Activated B cell treated with CpG ODN at 0.5 μM for 24 hours (primary cell): Measurements from ENCODE around the gene HMGB4. TPM values are rescaled to one million over a fixed set of nuclear protein-coding genes. Genes with fewer than 3 reads are reported as not detected.

ENCODE experiments used
- ATAC-seq: fragments of 200-7000 bp; cut with Tn5 transposase; one replicate; pipeline ENCODE4 v1.10.0; 2021; ENCODE audit warnings: low read depth, mild to moderate bottlenecking, moderate library complexity
- CTCF ChIA-PET: fragments of 350-600 bp; sonication (Branson Sonifier 250); formaldehyde crosslinking; loops from one replicate; lab custom pipeline; 2021; ENCODE audit warnings: antibody characterized with exemption; lab: Charles Lee
- POLR2A ChIA-PET: fragments of 350-600 bp; sonication (Branson Sonifier 250); formaldehyde crosslinking; loops from one replicate; lab custom pipeline; 2021; ENCODE audit warnings: antibody characterized with exemption; lab: Charles Lee
- DNase-seq: peaks from one replicate; pipeline ENCODE4 v3.0.0; 2022
- H3K27ac Mint-ChIP-seq: one replicate; pipeline ENCODE4 v1.8.0; 2020; ENCODE audit warnings: mixed read lengths
- H3K27me3 Mint-ChIP-seq: one replicate; pipeline ENCODE4 v1.8.0; 2021; ENCODE audit warnings: mixed read lengths
- H3K36me3 Mint-ChIP-seq: one replicate; pipeline ENCODE4 v1.8.0; 2021; ENCODE audit warnings: low read depth, mixed read lengths
- H3K4me1 Mint-ChIP-seq: one replicate; pipeline ENCODE4 v1.8.0; 2021; ENCODE audit warnings: mixed read lengths
- H3K4me3 Mint-ChIP-seq: one replicate; pipeline ENCODE4 v1.8.0; 2020; ENCODE audit warnings: mild to moderate bottlenecking, mixed read lengths
- H3K9me3 Mint-ChIP-seq: one replicate; pipeline ENCODE4 v1.8.0; 2020; ENCODE audit warnings: mixed read lengths
- intact Hi-C: fragments of 100-400 bp; cut with micrococcal nuclease; formaldehyde crosslinking; loops from one replicate; pipeline ENCODE4 v1.15.1; 2024
- total RNA-seq: library from RNA; stranded (reverse); gene quantifications from 2 replicates; pipeline ENCODE4 v1.2.3, GENCODE V29; 2022
- TF ChIP-seq, protein P1 (sequence below): fragments of 200-600 bp; IDR thresholded peaks from one replicate; pipeline ENCODE4 v1.8.0; 2022; ENCODE audit warnings: antibody characterized with exemption, mild to moderate bottlenecking

Gene HMGB4
- total RNA-seq, 1 donor from 2014 or later = not detected

DNA sequence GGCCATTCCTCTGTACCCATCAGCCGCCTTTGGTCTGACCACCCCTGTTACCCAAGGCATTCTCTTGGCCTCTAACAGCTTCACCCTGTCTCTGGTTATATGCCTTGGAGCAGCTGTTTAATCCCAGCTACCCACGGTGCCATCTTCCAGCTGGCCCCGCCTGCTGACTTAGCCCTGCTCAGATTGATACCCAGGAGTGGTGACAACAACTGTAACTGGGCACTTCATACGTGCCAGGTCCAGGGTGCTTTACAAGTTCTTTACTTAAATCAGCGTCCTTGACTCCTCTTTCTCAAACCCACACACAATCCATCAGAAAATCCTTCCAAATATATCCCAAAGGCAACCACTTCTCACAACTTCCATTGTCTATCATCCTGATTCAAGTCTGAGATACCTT lies 37.2 kb upstream of the HMGB4 start:
- no peak for DNase-seq
- TF ChIP-seq, protein P1, sequence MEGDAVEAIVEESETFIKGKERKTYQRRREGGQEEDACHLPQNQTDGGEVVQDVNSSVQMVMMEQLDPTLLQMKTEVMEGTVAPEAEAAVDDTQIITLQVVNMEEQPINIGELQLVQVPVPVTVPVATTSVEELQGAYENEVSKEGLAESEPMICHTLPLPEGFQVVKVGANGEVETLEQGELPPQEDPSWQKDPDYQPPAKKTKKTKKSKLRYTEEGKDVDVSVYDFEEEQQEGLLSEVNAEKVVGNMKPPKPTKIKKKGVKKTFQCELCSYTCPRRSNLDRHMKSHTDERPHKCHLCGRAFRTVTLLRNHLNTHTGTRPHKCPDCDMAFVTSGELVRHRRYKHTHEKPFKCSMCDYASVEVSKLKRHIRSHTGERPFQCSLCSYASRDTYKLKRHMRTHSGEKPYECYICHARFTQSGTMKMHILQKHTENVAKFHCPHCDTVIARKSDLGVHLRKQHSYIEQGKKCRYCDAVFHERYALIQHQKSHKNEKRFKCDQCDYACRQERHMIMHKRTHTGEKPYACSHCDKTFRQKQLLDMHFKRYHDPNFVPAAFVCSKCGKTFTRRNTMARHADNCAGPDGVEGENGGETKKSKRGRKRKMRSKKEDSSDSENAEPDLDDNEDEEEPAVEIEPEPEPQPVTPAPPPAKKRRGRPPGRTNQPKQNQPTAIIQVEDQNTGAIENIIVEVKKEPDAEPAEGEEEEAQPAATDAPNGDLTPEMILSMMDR = no peak
- POLR2A ChIA-PET = no interaction called here
- H3K36me3 Mint-ChIP-seq = no peaks in the 10 kb centered on the region
- CTCF ChIA-PET = no interaction called here
- intact Hi-C loops = no loop called here
- H3K27ac Mint-ChIP-seq = no peak overlapping the region
- peaks cover 11% of the 10 kb centered on the region for H3K27me3 Mint-ChIP-seq
- no peaks in the 10 kb centered on the region for H3K4me1 Mint-ChIP-seq
- H3K4me3 Mint-ChIP-seq = no peak overlapping the region
- H3K9me3 Mint-ChIP-seq = no peaks in the 10 kb centered on the region
- ATAC-seq = no peak

DNA sequence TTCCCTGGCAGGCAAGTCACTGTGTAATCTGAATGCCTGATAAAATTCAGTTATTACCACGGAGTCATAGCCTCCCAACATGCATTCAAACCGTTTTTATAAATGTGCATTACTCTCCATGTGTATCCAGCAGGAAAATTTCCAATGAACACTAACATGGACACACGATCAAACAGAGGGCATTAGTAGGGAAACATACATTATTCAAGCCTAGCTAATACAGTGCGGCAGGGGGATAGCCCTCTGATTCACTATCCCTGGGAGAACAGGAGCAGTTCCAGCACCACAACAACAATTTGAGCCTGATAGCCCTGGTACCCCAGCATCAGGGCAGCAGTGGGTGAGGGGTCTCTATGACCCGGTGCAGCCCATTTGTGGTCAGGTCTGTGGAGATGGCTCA lies 35.8 kb upstream of the HMGB4 start:
- no peak overlapping the region for H3K4me3 Mint-ChIP-seq
- DNase-seq (no peak), ATAC-seq (no peak)
- TF ChIP-seq, protein P1 = no peak
- no peaks in the 10 kb centered on the region for H3K4me1 Mint-ChIP-seq
- no peaks in the 10 kb centered on the region for H3K9me3 Mint-ChIP-seq
- peaks cover 11% of the 10 kb centered on the region for H3K27me3 Mint-ChIP-seq
- ChIA-PET POLR2A (no interaction called here), CTCF (no interaction called here)
- no peaks in the 10 kb centered on the region for H3K36me3 Mint-ChIP-seq
- H3K27ac Mint-ChIP-seq = no peak overlapping the region
- intact Hi-C loops = no loop called here

DNA sequence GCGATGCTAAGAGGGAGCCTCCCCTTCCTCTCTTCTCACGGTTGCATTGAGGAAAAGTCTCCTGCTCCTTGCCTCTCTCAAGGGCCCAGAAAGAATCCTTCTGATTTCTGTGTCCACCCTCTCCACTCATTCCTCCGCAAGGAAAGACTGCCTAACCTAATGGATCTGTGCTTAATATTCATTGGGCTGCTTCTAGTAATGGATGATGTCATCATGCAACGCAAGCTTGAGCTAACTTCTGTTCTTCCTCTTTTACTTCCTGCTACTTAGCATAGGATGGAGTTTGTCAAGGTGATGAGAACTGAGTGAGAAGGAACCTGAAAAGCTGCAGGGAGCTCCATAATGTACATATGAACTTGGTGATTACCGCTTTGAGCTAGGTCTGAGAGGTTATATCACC lies 35.2 kb upstream of the HMGB4 start:
- H3K9me3 Mint-ChIP-seq = no peaks in the 10 kb centered on the region
- TF ChIP-seq, protein P1 = no peak
- no peak for ATAC-seq
- intact Hi-C loops = no loop called here
- H3K27me3 Mint-ChIP-seq = peaks cover 11% of the 10 kb centered on the region
- H3K36me3 Mint-ChIP-seq = no peaks in the 10 kb centered on the region
- ChIA-PET CTCF (no interaction called here), POLR2A (no interaction called here)
- H3K4me1 Mint-ChIP-seq = no peaks in the 10 kb centered on the region
- H3K27ac Mint-ChIP-seq = no peak overlapping the region
- no peak overlapping the region for H3K4me3 Mint-ChIP-seq
- DNase-seq = no peak

DNA sequence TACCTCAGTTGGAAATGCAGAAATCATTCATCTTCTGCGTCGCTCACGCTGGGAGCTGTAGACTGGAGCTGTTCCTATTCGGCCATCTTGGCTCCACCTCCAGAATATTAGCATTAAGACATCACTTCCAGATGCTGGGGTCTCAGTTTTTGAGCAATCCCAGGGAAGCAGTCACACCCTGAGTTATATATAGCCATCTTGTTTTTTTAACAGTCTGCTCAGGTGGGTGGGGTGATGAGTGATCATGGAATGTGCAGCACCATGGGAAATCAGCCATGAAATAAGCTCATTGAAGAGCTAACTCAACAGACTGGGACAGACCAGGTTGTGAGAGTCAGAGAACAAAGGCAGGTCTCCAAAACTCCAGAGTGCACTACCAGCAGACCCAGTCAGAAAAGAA lies 27.0 kb upstream of the HMGB4 start:
- no peaks in the 10 kb centered on the region for H3K36me3 Mint-ChIP-seq

DNA sequence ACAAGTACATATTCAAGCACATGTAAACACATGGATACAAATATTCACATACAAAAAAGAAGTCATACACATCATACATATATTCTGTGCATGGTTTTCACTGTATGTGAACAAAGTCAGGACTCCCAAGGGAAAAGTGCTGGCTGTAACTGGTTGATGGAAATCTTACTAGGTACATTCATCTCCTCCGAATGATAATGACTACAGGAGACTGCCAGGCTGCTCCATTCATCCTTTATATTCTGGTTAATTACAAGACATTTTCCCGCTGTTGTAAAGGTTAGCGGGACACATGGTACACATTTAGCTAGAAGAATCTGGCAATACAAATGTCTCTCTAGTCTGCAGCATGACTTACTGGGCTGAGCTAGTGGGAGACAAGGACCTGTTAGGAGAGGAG lies 26.2 kb upstream of the HMGB4 start:
- ChIA-PET POLR2A (no interaction called here), CTCF (no interaction called here)
- peaks cover 4% of the 10 kb centered on the region for H3K9me3 Mint-ChIP-seq
- no peaks in the 10 kb centered on the region for H3K27me3 Mint-ChIP-seq
- no peaks in the 10 kb centered on the region for H3K36me3 Mint-ChIP-seq
- intact Hi-C loops = no loop called here
- TF ChIP-seq, protein P1 = no peak
- ATAC-seq (no peak), DNase-seq (no peak)
- no peaks in the 10 kb centered on the region for H3K4me1 Mint-ChIP-seq
- no peak overlapping the region for H3K4me3 Mint-ChIP-seq
- H3K27ac Mint-ChIP-seq = no peak overlapping the region

More for the DNA sequence above, 27.0 kb upstream of the HMGB4 start:
- TF ChIP-seq, protein P1 = no peak
- POLR2A ChIA-PET = no interaction called here
- Mint-ChIP-seq H3K4me1 (no peaks in the 10 kb centered on the region), H3K27me3 (no peaks in the 10 kb centered on the region), H3K9me3 (peaks cover 4% of the 10 kb centered on the region), H3K4me3 (no peak overlapping the region), H3K27ac (no peak overlapping the region)
- DNase-seq = no peak
- CTCF ChIA-PET = no interaction called here
- ATAC-seq = no peak
- intact Hi-C loops = no loop called here
